Hematopoietic multipotent progenitor cell treated with erythropoietin and hydrocortisone succinate and interleukin-3 and kit ligand, for 15 days (in vitro differentiated cells): ENCODE data around the gene CACNA1G.

Experiments used
- DNase-seq: peaks from one replicate; pipeline ENCODE4 v3.0.0-alpha.2; 2015; ENCODE audit warnings: low spot score

The CACNA1G gene

GRCh38 chr17:50588391-50589049, 28.0 kb downstream of the CACNA1G start:
- no peak for DNase-seq

- no peak for DNase-seq
Measured at GRCh38 chr17:50589095-50589705, 28.7 kb downstream of the CACNA1G start.

GRCh38 chr17:50590946-50591737, 30.6 kb downstream of the CACNA1G start:
- DNase-seq: no peak

- DNase-seq: no peak
Measured at GRCh38 chr17:50593321-50593720, 32.8 kb downstream of the CACNA1G start.

GRCh38 chr17:50594128-50594823, 33.8 kb downstream of the CACNA1G start:
- DNase-seq: no peak

- no peak for DNase-seq
Measured at GRCh38 chr17:50594892-50595291, 34.4 kb downstream of the CACNA1G start.

GRCh38 chr17:50596191-50597037, 35.9 kb downstream of the CACNA1G start:
- DNase-seq: no peak

- DNase-seq: no peak
Measured at GRCh38 chr17:50598487-50598886, 38.0 kb downstream of the CACNA1G start.

GRCh38 chr17:50599606-50600005, 39.1 kb downstream of the CACNA1G start:
- no peak for DNase-seq

- no peak for DNase-seq
Measured at GRCh38 chr17:50601823-50602375, 41.4 kb downstream of the CACNA1G start.

- DNase-seq: no peak
Measured at GRCh38 chr17:50602836-50603235, 42.3 kb downstream of the CACNA1G start.

GRCh38 chr17:50603340-50603739, 42.8 kb downstream of the CACNA1G start:
- DNase-seq: no peak

GRCh38 chr17:50604513-50604912, 44.0 kb downstream of the CACNA1G start:
- no peak for DNase-seq

- no peak for DNase-seq
Measured at GRCh38 chr17:50605429-50605828, 44.9 kb downstream of the CACNA1G start.

GRCh38 chr17:50607522-50608175, 47.1 kb downstream of the CACNA1G start:
- DNase-seq: no peak

- DNase-seq: no peak
Measured at GRCh38 chr17:50608700-50609379, 48.3 kb downstream of the CACNA1G start.

- no peak for DNase-seq
Measured at GRCh38 chr17:50609380-50610074, 49.0 kb downstream of the CACNA1G start.

- no peak for DNase-seq
Measured at GRCh38 chr17:50611634-50612033, 51.1 kb downstream of the CACNA1G start.

- no peak for DNase-seq
Measured at GRCh38 chr17:50612281-50612680, 51.8 kb downstream of the CACNA1G start.
